Bone marrow (tissue), 2 donors: ENCODE measurements around the gene FIZ1.
A peak's percentile ranks its signal among the peaks of the same experiment; 100 is the strongest.
"Not testable (repeated sequence)": the region's sequence is repeated elsewhere in the genome, so short reads cannot be mapped to it uniquely, and the experiment has no call there.

Experiments
- DNase-seq, 2 donors: peaks; one replicate each; lab custom pipeline; 2025; lab: John Stamatoyannopoulos, UW

The FIZ1 gene

DNA sequence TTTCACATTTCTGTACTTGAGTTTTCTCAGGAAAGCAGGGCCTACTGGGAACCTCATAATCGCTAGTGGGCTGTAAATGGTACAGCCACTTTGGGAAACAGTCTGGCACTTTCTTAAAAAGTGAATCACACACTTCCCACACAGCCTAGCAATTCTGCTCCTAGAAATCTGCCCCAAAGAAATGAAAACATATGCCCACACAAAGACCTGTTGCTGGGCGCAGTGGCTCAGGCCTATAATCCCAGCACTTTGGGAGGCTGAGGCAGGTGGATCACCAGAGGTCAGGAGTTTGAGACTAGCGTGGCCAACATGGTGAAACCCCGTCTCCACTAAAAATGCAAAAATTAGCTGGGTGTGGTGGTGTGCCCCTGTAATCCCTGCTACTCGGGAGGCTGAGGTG is 29.8 kb downstream of the FIZ1 start:
- DNase-seq = not testable (repeated sequence)

DNA sequence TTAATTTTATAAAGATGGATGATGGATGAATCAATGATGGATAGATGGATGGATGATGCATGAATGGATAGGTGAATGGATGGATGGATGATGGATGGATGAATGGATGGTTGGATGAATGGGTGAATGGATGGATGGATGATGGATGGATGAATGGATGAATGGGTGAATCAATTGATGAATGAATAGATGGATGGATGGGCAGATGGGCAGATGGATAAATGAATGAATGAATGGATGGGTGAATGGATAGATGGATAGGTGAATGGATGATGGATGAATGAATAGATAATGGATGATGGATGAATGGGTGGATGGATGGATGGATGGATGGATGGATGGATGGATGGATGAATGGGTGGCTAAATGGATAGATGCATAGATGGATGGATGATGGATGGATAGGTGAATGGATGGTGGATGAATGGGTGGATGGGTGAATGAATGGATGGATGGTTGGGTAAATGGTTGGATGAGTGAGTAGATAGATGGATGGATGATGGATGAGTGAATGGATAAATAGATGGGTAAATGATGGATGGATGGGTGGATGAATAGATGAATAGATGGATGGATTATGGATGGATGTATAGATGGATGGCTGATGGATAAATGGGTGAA is 31.5 kb downstream of the FIZ1 start:
- DNase-seq = no peak

DNA sequence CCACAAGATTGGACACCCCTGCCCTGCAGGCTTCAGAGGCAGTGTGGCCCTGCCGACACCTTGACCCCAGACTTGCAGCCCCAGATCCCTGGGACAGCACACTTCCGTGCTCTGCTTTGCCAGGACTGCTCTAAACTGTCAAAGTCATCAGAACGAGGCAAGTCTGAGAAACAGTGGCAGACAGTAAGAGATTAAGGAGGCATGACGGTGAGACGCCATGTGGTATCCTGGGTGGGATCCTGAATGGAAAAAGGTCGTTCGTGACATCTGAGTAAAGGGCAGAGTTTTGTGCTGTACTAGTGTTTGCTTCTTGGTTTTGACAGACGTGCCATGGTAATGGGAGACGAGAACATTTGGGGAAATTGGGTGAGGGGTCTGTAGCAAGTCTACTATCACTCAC is 32.5 kb downstream of the FIZ1 start:
- DNase-seq = no peak

DNA sequence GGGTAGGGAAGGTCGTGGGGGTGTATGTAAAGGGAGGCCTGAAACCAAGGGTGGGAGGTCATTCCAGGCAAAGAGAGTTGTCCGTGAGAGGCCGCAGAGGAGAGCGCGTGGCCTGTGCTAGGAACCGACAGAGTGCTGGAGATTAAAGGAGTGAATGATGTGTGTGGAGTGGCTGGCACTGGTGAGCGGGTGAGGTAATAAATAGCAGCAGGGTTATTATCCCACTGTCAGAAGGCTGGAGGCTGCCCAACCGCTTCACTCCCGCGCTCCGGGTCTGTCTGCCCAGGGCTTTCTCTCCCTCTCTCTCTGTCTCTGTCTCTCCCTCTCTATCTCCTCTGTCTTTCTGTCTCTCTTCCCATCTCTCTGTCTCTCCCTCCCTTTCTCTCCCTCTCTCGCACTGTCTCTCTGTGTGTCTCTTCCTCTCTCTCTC is 36.0 kb downstream of the FIZ1 start:
- no peak for DNase-seq

DNA sequence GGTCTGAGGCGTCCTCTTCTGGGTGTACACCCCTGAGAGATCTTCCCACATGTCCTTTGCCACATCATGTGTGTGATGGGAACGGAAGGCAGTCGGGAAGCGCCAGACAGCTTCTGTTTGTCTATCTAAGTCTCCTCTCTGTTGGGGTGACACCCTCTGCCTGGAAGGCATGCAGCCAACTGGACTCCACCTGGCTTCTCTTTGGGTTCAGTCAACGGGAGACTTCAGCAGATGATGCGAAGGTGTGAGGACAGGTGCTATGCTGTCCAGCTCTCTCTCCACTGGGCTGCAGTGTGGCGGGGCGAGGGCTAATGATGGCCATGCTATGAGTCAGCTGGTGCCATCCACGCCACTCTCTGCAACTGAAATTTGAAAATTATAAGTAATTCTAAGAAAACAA is 39.6 kb downstream of the FIZ1 start:
- no peak for DNase-seq

DNA sequence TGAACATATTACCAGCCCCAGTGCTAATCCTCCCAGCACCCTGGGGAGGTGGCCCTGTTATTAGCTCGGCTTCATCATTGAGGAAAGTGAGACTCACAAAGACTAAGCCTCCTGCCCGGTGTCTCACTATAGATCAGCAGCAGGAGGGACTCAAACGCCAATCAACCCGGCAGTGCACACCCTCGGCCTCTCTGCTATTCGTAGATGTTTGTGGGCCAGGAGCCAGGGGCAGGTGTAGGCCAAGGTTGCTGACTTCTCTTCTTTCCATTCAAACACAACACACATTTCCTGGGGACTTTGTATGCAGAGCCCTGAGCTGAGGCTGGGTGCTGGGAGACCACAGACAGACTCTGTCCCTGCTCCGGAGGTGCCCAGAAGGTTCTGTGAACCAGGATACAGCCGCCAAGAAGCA is 44.6 kb downstream of the FIZ1 start:
- DNase-seq = no peak

DNA sequence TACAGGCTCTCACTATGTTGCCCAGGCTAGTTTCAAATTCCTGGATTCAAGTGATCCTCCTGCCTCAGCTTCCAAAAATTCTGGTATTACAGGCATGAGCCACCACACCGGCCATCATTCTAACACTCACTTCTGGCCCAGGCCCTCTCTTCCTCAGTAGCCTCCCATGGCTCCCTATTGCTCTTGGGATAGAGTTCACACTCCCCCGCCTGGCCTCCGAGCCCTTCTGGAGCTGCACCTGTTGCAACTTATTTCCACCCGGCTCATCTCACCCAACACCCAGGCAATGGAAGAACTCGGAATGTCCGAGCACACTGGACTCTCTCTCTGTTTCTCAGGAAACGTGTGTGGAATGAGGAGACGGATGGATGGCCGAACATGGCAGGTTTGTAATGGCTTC is 45.0 kb downstream of the FIZ1 start:
- DNase-seq = no peak

DNA sequence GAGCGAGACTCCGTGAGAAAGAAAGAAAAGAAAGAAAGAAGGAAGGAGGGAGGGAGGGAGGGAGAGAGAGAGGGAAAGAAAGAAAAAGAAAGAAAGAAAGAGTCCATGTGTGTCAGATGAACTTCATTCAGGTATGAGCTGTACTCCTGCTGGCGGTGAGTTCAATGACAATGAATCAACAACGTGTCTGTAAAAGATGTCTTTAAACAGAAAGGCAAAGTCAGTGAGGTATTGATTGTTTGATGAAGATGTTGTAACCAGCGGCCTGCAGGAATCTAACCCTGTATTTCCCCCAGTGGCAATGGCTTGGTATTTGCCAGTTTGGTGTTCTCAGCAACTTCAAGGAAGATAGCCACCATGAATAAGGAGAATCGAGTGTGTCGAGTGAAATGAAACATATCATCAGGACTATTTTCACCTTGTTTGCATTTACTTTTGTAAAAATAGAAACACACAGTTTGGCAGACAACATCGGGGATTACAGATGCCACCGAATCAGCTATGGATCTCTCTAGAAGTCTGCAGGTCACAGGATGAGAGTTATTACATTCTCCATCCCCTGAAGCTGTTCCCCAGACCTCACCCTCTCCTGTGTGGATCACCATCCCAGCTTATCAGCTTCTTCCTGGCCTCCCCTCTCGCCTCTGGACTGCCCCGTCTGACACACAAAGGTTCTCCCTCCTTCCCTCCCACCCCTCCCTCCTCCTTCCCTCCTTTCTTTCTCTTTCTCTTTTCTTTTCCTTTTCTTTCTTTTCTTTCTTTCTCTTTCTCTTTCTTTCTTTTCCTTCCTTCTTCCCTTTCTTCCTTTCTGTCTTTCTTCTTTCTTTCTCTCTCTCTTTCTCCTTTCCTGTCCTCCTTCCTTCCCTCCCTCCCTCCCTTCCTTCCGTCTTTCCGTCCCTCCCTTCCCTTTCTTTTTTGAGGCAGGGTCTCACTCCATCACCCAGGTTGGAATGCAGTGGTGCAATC is 45.8 kb downstream of the FIZ1 start:
- no peak for DNase-seq

DNA sequence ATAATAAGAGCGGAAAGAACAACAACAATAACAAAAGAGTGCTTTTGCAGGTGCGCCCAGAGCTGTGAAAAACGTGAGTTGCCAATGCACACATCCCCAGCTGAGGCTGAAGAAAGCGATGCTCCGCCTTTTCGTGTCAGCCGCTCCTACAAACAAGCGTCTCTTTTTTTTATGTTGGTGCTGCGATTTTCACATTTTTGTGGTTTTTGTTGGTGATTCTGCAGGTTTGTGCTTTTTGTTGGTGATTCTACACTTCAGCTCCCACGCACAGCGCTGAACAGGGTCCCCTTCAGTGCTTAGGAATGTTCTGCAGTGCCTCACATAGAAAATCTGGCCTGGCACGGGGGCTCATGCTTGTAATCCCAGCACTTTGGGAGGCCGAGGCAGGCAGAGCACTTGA is 46.7 kb downstream of the FIZ1 start:
- DNase-seq = no peak

DNA sequence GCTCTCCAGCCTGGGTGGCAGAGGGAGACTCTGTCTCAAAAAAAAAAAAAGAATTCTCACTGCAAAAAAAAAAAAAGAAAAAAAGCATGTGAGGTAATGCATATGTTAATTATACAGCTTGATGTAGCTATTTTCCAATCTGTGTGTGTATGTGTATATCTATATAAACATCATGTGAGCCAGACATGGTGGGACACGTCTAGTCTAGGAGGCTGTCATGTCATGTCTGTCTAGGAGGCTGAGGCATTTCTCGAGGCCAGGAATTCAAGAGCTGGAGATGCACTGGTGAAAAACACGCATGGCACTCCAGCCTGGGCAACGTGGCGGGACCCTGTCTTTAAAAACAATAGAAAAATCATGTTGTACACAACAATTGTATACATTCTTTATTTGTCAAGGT is 47.1 kb downstream of the FIZ1 start:
- DNase-seq = no peak

DNA sequence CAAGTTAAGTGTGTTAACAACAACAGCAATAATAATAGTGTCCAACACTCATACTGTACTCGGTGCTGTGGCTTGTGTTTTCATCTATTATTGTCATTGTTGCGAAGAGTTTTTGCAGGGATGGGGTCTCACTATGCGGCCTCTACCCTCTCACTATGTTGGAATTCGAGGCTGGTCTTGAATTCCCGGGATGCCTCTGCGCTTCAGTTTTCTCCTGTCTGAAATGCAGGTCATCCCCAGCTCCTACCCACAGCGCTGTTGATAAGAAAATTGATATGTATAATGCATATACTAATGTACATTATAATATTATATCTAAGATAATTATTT is 49.0 kb downstream of the FIZ1 start:
- DNase-seq = no peak

DNA sequence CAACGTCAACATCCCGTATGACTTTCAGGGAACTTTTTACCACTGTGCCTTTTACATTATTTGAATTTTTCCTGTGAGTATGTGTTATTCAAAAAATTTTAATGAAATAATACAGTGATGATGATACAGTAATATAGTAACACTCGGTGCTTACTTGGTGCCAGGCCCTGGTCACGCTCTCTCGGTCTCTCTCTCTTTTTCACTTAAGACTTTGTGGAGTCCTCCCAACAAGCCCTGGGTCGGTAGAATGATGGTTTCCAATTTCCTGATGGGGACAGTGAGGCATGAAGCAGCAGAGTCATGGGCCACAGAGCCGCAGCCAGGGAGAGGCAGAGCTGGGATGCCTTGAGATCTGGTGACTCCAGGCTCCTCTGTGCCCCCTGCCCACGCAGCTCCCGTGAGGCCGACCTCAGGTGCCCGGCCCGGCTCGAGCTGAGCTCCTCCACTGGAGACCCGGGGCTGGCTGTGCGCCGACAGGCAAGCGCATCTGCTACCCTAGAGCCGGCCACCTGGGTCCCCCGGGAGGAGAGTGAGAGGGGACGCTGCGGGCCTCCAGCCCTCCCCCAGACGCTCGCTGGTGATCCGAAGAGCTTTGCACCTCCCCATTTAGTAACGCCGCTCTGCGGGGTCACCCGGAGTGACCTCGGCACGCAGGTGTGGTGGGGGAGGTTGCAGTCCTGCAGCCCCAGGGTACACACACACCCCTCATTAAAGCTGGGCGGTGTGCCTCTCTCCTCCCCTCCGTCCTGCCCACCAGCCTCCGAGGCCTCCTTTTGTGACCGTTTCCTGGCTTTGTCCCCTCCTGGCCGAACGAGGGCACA is 49.6 kb downstream of the FIZ1 start:
- DNase-seq = no peak

DNA sequence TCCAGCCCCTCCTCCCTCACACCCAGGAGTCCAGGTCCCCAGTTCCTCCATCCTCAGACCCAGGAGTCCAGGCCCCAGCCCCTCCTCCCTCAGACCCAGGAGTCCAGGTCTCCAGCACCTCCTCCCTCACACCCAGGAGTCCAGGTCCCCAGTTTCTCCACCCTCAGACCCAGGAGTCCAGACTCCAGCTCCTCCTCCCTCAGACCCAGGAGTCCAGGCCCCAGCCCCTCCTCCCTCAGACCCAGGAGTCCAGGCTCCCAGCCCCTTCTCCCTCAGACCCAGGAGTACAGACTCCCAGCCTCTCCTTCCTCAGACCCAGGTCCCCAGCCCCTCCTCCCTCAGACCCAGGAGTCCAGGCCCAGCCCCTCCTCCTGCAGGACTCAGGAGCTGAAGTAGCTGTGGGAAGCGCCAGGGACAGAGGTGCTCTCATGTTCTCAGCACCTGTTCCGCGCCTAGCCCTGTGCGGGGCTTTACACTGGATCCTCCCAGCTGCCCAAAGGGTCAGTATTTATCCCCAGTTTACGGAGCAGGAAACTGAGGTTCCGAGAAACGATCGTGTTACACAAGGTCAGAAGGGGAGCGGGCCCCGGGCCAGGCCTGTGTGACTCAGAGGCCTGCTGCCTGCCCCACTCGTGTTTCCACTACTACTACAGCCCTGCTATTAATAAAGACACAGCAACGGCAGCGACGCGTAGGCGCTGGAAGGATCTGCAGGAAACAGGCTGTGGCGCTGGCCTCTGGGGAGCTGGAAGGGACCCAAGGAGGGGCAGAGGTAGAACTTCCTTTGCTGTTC is 52.3 kb downstream of the FIZ1 start:
- DNase-seq = peak; percentile 3 to 80

DNA sequence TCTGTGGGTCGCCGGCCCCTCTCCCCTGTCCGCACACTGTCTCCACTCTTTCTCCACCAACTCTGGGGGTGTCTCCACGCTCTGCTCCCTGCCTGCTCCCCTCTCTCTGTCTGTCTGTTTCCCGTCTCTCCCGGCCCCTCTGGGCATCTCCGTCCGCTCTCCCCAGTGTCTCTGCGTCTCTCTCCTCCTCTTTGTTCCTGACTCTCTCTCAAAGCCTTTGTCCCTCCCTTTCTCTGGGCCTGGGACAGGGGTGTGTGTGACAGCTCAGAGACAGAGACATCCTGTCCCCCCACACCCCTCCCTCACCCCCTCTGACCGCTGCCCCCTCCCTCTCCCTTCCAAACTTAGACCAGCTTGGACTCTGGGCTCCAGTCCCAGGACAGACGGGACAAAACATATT is 53.3 kb downstream of the FIZ1 start:
- DNase-seq = no peak

DNA sequence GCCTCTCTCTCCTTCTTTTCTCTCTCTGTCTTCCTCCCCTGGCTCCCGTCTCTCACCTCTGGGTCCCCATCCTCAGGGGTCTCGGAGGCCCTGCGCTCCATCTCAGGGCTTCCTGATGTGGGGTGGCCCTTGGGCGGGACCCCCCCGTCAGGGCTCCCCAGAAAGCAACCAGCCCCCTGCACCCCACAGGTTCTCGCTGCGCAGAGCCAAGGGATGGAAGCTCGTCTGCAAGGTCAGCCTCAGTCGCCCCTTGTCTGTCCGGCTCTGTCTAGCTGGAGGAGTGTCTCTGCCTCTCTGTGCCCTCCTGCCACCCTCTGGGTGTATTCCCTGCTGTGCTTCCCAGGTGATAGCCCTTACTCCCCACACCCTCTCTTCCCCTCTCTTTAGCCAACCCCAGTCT is 53.9 kb downstream of the FIZ1 start, which contains the start of gene SBK3:
Gene SBK3, minus strand, starts transcription at position 101 of the 400 bp plus-strand sequence. Its CDS starts 0 bp downstream, at position 101.
- DNase-seq = no peak

DNA sequence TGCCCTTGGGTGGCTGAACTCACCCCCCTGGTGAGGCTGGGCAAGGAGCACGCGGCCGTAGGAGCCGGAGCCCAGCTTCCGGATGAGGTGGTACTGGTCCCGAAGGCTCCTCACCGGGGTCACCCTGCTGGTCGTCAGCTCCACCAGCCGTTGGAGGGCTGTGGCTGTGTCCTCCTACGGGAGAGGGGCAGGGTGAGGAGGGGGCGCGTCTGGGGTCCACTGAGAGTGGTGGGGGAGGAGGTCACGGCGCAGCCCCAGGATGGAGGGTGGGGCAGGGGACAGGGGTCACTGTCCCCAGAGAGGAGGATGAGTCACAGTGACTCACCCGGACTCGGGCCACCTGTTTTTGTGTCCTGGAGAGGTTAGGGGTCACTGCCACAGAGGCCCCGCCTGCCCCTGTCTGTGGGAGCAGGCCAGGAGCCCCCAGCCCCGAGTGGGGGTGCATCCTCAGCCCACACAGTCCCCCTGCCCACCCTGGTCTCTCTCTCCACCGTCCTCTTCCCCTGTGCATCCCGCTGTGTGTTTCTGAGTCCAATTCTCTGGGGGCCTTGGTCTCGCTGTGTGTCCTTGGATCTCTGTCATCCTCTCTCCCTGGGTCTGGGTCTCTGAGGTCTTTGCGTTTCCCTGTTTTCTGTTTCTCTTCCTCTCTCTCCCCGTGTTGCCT is 54.4 kb downstream of the FIZ1 start:
- no peak for DNase-seq

DNA sequence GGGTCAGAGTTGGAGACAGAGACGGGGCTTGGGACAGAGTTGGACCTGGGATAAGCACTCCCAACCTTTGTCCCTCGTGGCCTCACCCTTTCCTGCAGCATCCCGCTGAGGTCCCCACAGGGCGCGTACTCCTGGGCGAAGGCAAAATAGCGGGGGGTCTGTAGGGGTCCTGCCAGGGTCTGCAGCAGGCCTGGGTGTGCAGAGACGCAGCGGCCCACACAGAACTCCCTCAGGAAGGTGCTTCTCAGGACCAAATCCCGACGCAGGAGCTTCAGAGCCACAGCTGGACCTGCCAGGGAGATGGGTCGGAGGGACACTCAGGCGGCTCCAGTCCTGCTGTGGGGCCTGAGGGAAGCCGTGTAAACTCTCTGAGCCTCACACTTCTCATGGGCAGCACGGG is 55.3 kb downstream of the FIZ1 start:
- DNase-seq = no peak

DNA sequence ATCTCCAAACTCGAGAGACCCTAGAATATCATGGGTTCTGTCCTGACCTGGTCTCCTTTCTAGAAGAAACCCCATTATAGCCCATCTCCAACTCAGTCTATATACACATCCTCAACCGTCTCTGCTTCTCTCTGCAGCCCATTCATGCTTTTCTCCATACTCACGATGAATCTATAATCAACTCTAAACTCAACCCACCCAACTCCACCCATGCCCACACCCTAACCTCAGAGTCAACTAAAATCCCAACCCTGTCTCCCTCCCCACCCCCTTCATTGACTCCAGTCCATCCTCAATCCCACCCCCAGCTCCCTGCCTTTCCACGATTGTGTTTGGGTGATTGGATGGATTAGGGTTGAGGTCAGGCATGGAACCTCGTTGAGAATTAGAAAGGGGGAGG is 55.8 kb downstream of the FIZ1 start:
- DNase-seq = no peak

DNA sequence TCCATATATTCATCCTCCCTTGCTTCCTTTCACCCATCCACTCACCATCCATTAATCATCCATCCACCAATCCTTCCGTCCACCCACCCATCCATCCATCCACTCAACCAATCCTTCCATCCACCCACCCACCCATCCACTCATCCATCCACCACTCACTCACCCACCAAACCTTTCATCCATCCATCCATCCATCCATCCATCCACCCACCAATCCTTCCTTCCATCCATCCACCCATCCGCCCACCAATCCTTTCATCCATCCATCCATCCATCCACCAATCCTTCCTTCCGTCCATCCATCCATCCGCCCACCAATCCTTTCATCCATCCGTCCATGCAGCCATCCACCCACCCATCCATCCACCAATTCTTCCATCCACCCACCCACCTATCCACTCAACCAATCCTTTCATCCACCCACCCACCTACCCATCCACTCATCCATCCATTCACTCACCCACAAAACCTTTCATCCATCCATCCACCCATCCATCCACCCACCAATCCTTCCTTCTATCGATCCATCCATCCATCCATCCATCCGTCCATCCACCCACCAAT is 56.9 kb downstream of the FIZ1 start:
- no peak for DNase-seq
